Mucosa of gallbladder (tissue), 1 donor: Measurements from ENCODE around the gene ALK. TPM values are rescaled to one million over a fixed set of nuclear protein-coding genes. Genes with fewer than 3 reads are reported as not detected.

ENCODE experiments used
- DNase-seq: peaks from one replicate; pipeline ENCODE4 v3.0.0-alpha.2; 2020; ENCODE audit warnings: low spot score
- total RNA-seq: library from RNA; stranded (reverse); gene quantifications from one replicate; pipeline ENCODE4 v1.2.1, GENCODE V29; 2021
- donor health status: DM: no; HTN: no; CAD: no.

ALK gene
- total RNA-seq, 1 donor from 2014 or later: 0.20 TPM

DNA sequence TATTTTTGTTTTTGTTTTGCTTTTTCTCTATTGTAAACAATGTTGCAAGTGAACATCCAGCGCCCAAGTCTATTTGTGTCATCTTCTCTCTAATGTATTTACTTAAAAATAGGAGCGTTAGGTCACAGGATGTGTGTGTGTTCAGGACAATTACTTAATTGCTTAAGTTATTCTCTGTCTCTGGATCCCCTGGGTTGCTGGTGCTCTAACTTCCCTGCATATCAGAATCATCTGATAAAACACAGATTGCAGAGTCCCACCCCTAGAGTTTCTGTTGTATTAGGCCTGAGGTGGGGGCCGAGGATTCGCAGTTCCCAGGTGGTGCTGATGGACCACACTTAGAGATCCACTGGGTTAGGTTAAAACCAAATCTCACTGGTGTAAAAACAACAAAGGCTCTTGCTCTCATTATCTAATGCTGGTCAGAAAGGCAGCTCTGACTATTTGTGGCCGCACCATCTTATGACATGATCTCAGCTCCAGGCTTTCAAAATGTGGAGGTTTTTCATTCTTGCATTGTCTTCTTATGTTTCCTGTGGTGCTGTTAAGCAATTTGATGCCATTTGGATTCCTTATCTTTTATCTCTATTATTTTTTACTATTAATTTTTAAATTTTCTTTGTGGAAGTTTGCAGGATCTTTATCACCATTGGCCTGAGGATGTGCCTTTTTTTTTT is 718.4 kb downstream of the ALK start:
- no peak for DNase-seq

GRCh38 chr2:29201979-29202378 is 719.4 kb downstream of the ALK start:
- DNase-seq: no peak

- peak; percentile 70 for DNase-seq
Observed at GRCh38 chr2:29196792-29197788, 724.3 kb downstream of the ALK start.

DNA sequence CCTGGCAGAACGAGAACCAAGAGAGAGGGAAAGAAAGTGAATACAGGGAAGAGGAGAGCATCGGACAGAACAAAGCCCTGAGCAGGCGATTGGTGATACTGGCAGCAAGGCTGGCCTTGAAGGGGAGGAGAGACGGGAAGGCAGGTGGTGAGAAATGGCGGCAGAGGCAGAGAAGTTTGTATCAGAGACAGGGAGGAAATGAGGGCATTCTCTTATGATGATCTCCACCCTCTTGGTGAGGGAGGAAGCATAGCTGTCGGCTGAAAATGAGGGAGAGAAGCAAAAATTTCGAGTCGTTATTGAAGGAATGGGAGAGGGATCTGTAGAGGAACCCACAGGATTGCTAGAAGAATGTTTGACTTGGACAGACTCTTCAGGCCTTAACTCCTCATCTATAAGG is 725.6 kb downstream of the ALK start:
- DNase-seq: no peak

DNA sequence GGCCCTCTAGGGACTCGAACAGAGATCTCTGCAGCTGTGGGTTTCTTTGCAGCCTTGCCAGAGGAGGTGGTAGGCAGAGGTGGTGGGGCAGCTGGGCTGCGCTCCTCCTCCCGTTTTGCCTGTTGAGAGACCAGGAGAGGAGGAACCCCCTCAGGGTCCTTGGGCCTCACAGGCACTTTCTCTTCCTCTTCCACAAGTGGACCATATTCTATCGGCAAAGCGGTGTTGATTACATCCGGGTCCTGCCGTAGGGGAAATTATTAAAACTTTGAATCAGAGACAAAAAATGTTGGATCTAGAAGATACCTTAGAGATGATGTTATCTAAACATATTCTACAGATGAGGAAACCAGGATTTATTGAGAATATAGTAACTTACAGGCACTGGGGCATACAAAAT is 727.7 kb downstream of the ALK start:
- DNase-seq: no peak

DNA sequence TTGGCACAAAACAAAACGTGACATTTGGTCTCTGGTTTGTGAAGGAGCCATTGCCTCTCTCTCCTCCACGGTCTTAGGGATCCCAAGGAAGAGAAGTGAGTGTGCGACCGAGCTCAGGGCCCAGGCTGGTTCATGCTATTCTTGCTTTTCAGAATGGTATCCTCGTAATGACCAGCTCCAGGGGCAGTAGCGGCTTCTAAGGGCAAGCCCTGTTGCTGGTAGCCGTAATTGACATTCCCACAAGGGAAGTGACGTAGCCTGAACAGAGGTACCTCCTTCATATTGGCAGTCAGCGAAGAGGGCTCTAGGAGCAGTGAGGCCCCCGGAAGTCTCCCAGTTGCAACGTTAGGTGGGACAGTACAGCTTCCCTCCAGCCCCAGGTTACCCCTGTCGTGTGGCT is 728.3 kb downstream of the ALK start:
- no peak for DNase-seq

DNA sequence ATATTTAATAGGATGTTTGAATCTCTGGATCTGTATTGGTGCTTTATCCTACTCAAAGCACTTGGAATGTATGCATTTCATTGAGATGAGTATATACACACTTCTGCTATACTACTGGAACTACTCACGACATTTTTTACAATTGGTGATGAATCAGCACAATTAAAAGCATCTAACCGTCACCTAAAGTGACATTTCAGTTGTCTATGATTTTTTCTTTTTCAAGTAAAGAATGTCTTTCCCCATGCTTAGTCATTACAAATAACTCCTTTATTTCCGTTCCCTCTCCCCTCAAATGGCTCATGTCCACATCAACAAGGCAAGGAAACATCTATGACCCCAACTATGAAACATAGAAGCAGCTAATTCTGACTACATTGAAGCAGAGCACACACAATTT is 728.9 kb downstream of the ALK start:
- DNase-seq: no peak

- DNase-seq: no peak
Observed at GRCh38 chr2:29191817-29192216, 729.6 kb downstream of the ALK start.

DNA sequence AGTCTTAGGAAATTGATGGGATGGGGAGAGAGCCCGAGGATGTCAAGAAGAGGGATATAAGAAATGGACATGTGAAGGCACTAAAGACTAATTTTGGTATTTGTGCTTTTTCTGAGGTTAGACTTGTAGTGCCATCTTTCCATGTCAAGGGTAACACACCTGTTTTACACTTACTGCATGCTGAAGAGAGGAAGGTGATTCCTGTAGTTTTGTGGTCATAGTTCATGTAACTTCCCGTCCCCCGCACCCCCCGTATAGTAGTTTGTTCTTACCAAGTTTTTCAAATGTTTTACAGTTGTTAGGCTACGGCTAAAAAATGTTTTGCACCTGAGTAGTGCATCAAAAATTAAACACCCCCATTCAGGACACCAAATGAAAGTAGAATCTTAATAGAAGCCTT is 732.3 kb downstream of the ALK start:
- no peak for DNase-seq

DNA sequence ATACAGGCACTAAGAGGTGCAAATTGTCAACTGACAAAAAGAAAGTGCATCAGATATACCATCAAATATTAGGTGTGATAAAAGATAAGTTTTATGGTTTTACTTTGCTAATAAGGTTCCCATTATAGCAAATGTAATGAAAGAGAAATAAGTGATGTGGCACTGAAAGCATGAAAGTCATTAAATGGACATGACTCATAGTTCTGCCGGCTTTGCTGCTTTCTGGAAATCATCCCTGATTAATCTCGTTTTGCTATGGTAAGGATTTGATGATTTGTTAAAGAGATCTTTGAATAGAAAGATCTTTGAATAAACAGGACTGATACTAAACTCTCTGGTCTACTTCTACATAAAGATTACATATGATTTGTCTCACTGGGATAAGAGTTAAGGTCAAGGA is 733.5 kb downstream of the ALK start:
- DNase-seq: no peak

DNA sequence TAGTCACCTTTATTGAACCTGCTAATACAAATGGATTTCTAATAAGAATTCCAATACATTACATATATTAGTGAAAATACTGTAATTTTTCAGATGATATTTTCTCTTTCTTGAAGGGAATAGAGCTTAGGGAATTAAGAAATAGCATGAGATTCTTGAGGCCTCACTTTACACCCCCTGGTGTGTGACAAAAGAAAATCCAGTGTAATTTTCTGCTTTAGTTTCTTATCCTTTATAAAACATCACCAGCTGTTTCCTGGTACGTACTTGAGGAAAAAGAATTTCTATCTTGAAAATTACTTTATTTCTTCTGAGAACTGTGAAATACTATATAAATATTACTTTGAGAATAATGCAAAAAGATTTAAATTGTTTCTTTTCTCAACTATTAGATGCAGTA is 734.6 kb downstream of the ALK start:
- DNase-seq: no peak

GRCh38 chr2:29184531-29184930 is 736.9 kb downstream of the ALK start:
- no peak for DNase-seq

- no peak for DNase-seq
Observed at GRCh38 chr2:29182920-29183319, 738.5 kb downstream of the ALK start.

DNA sequence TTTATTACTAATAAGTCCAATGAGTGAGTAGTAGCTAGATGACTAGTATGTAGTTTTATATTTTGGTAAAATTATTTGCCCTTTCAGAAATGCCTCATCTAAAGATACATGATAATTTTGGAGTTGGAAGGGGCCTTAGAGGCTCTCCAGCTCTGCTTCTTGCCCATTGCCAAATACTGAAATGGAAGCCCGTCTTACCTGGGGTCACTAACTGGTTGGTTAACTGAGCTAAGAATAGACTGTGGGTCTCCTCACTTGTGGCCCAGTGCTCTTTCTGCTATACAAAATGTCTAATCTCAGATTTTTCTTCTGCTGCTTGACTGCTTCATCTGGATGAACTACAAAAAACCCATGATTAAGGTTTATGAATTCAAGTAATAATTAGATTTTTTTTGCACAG is 739.1 kb downstream of the ALK start:
- DNase-seq: no peak

GRCh38 chr2:29175338-29175737 is 746.0 kb downstream of the ALK start:
- no peak for DNase-seq

GRCh38 chr2:29174937-29175336 is 746.4 kb downstream of the ALK start:
- DNase-seq: no peak

DNA sequence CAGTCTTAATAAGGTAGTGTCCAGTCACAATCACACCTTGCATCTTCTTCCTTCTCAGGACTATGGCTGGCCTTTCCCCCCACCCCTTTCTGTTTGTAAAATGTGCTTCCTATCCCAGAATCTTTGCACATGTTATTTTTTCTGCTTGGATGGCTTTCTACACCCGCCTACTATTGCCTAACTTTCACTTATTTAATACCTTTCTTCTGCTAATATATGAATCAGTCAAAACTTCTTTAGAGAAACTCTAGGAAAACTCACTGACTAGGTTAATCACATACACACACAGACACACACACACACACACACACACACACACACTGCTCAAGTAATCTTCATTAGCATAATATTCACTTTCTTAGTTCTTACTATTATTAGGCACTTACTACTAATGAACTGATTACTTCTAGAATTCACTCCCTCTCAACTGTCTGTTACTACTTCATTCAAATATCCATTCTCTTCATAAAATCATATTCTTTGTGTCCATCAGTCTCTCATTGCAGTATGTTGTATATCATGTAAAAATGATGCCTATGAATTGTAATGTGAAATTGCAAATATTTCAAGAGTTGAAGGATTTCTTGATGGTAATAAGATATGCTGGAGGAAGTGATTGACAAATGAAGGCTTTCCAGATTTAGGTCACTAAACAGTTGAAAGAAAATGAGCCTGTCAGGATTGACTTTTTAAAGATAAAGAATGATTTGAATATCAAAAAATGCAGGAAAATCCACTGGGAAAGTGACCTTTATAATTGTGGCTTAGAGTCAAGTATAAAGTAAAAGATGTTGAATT is 754.9 kb downstream of the ALK start:
- DNase-seq: no peak

DNA sequence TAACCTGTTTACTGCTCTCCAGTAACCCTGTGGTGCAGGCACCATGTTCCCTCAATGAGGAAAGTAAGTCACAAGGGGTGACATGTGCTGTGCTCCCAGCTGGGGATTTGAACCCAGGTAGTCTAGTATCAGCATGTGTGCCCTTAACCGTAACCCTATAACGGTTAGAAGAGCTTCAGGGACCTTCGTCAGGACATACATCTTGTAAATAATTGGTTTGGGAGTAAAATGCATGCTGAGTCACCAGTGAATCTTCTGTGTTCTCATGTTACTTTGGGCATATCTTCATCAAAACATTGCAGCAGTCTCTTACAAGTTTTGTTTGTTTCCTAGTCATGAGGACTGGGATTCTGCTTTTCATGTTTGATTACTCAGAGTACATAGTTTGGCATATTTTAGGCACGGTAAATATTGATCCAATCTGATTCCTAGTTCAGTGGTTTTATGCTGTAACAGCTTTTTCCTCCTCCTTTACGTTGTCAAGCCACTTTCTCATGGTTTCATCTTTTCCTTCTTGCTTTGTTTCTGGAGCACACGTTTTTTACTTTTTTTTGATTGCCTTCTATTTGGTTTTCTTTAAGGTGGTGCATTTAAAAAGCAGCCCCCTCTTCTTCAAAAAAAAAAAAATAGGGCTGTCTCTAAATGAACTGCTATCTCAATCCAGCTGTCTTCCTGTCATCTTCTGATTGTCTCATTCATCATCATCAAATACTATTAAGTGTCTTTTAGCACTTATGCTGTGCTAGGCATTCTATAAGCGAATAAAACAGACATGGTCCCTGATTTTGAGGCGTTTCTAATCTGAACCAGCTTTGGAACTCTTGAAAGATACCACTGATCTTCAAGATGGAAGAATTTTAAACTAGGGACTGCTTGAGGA is 755.8 kb downstream of the ALK start:
- no peak for DNase-seq

DNA sequence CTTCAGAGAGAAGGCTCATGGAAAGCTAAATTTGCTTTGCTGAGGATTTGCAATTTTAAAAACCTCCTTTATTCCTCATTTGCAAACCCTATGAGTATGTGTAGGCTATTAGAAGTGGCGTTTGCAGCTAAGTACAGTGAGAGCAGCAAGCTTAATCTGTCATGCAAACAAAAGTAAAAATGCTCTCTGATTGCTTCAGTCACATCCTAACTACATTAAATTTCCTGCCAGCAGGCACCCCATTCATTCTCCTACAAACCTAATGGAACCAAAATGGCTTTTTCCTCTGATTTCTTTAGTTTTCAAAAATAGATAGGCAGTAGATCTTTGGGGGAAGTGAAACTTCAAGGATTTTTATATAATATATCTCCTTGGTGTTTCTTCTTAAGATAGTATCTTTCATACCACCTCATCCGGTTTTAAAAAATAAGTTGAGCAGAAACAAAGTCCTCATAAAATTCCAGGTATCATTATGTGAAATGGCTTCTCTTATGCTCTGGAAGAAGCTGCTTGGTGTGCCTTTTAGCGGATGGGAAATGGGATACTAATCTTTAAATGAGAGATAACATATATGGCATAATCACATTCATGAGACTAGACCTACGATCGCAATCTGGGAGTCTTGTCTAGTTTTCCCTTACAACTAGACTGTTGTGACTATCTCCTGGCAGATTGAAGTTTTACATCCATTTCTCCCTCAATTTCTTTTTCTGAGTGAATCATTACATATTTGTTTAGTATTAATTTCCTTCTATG is 757.1 kb downstream of the ALK start:
- no peak for DNase-seq

DNA sequence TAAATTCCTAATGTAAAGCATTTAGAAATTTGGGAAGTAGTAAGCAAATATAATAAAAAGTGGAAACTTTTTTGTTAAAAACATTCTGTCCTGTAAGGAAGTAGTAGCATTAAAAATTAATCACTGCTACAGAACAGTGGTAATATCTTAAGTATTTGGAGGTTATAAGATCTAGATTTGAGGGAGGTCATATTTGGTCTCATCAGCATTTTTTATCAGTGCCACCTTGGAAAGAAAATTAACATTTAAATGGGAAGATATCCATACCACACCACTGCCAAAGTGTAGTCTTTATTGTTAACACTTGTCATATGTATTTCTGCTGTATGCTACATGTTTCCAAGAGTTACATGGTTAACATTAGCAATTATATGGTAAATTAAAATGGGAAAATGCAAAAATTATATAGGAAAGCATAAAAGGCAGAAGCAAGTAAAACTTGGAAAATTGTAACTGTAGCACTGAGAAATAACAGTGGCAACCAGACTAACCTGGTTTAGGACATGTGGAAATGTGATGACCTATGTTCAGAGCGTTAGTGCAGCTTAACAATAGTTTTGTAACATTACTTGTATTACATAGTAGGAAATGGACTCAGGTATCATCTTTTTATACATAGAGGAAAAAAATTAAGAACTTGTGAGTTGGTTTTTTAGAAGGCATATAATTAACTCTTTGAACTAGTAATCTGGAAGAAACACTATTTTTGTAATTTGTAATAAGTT is 759.0 kb downstream of the ALK start:
- no peak for DNase-seq
